Muscle of back (tissue), 11 donors: ENCODE results near the gene LAMA3. TPM values are rescaled to one million over a fixed set of nuclear protein-coding genes. Genes with fewer than 3 reads are reported as not detected.

Experiments used
- DNase-seq, 3 donors: peaks; one replicate each; pipeline versions ENCODE4 v3.0.0 to v3.0.0-alpha.2; 2013
- polyA plus RNA-seq, 10 donors: library from polyadenylated mRNA; unstranded; fragments of 120-200 nt; gene quantifications; one replicate each; pipeline ENCODE4 v1.2.1, GENCODE V29; 2013; ENCODE audit not compliant: insufficient read length in 10 of 10

Gene LAMA3
- polyA plus RNA-seq, 10 donors, result 3.1 to 14.4 (median 4.1) TPM

DNA sequence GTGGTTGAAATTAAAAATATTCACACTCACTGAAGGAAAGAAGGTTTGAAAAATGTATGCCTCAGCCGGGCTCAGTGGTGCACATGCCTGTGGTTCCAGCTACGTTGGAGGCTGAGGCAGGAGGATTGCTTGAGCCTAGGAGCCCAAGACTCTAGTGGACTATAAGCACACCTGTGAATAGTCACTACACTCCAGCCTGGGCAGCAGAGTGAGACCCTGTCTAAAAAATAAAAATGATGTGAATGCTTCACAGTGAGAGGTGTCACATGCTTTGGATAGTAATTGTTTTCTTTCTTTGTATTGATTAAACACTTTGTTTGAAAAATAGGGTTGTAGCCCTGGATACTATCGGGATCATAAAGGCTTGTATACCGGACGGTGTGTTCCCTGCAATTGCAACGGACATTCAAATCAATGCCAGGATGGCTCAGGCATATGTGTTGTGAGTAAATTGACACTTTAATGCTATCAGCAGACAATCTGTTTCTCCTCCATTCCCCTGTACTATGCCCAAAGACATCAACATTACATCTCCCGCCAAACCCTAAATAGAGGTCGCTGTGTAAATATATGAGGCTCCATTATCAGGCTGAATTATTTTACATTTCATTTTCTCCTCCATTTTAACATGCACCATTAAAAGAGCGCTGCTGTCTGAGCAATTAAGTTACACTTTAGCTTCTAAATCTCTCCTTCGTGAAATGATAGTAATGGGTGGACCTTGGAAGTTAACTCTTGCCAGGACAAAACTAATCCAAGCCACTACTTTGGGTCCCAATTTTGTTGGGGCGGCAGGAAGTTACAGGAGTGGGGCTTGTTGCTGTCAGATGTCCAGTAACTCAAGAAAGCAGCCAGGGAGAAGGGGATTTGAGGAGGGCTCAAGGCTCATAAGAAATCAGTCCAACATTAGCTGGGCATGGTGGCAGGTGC, 187.0 kb downstream of the LAMA3 start:
- no peak for DNase-seq

DNA sequence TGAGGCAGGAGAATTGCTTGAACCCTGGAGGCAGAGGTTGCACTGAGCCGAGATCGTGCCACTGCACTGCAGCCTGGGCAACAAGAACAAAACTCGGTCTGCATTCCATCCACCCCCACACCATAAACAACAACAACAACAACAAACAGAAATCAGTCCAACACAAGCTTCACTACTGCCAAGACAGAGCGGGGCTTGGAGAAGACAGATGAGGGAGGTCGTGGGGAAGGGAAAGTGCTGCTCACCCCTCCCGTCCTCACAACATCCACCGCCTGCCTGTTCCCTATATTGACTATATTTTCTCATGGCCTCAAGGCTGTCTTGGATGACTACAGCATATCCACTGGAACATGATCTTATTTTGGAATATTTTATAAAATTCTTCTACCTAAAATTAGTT, 187.7 kb downstream of the LAMA3 start:
- DNase-seq, result no peak

DNA sequence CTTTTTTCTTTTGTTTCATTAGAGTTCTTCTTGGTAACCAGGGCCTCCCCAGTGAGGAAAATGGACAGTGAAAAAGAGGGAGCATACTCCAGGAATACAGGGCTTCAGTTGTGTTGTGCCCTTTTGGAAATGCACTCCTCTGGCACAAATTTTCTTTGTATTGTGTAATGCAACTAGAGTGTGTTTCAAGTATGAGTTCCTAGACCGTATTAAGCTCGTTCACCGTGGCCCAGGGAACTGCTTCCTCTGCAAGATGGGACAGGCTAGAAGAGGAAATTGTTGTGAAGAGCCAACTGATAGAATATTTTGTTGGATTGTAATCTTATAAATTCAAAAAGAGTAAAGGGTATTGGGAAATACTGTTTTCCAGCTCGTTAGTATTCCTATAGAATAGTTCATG, 188.1 kb downstream of the LAMA3 start:
- DNase-seq, result no peak

DNA sequence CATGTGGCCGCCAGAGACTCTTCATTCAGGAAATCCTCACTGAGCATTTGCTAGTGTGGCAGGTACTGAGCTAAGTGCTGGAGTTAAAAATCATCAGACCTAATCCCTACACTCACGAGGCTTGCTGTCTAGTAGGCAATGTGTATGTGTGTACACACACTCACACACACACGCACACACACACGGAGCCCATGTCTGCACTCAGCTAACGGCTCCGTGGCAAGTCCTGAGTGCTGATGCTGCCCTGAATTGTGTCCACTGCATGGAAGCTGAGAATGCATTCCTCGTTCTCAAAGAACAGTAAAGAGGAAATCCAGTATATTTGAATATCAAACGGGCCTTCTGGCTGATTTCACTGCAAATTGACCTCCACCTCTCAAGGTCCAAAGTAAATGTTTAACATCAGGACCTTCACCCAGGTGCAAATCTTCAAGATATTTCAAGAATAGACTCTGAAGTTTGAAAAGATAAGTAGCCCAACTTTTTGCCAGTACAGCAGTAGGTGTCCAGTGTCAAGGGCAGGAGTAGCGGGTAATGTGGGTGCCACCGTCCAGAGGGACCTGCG, 189.2 kb downstream of the LAMA3 start:
- no peak for DNase-seq

DNA sequence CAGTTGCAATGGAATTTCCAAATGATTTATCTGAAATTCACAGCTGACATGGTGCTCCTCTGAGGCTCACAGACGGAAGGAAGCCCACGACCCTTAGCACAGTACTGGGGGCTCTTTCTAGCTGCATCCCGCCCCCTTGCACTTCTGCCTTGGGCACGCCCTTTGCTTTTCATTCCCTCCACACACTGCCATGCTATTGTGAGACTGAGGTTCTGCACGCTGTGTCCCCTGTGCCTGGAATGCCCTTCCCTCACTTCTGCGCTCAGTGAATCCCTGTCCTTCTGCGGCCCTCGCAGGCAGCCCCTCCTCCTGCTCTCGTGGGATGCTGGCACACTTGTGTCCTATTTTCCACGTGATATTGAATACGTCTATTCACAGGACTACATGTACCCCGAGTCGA, 189.9 kb downstream of the LAMA3 start:
- no peak for DNase-seq

DNA sequence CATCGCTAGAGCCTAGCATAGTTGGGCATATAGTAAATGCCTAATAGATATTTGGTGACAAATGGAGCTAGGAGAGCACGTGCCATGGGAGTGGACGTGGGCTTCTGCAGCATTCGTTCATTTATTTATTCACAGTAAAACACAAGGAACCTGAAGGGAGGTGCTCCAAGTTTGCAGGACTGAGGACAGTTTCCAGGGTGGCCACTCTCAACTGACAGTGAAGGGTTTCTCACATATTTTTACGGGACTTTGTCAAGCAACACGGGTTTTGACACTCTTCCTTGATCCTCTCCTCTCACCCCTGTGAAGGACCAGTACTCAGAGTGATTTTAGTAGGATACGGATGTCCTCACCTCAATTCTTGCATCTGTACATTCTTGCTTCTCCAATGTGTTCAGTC, 190.3 kb downstream of the LAMA3 start:
- DNase-seq, result no peak

DNA sequence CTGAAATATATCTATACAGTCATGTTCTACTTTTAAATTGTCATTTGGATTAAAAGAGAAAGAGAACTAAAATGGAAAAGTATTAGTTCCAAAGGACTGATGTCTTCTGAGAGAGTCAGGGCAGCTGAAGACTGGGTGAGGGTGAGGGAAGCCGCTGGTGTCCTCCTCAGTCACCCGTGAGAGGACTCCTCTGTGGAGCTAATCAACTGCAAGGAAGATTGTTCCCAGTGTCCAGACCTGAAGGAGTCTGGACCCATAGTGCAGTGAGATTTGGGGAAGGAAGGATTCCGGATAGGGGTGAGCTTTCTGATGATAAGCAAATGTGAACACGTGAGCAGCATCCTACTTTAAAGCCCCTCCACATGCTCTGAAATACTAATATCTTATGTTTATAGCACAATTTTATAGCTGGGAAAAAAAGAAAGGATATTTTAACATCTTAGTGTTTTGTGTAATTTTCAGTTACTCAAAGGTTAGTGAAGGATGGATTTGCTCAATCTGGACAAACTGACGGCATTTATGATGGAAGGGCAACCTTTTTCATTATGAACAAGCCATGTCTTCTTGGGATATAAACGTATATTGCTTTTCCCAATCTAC, 190.8 kb downstream of the LAMA3 start:
- DNase-seq, result no peak

DNA sequence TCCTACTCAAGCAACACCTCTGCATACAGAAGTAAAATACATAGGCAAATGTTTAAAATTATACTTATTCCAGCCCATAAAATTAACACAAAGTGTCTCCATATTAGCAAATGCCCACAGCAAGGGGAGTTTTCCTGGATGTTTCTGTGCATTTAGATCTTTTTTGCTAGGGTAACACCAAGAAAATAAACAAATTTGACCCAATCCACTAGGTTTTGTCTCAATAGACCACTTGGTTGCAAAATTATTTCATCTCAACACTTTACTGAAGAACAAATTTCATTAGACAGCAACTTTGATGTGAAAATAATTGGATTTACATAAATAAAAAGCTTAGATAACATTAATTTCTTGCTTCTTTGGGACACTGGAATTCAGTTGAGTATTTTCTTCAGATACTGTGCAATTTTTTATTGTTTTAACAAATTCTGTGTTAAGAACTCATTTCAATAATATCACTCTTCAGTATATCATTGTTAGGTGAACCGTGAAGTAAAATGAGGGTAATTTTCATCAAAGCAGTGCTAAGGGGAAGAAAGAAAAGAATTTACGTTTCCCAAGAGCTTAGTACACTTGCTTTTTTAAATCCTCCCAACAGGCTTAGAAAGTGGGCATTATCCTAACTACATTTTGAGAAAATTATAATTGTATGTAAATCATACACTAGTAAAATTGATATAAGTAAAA, 191.8 kb downstream of the LAMA3 start:
- no peak for DNase-seq

DNA sequence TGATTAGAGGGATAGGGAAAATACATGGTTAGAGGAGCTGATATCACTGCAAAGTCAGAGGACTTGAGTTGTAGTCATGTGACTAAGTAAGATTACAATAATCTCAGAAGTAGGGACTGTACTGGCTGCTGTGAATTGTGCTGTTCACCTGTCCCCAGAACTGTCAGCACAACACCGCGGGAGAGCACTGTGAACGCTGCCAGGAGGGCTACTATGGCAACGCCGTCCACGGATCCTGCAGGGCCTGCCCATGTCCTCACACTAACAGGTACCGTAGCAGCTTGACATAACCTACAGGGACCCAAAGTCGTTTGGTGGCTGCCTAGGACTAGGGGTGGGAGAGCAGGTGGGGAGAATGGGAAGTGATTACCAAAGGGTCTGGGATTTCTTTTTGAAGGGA, 192.5 kb downstream of the LAMA3 start:
- no peak for DNase-seq

DNA sequence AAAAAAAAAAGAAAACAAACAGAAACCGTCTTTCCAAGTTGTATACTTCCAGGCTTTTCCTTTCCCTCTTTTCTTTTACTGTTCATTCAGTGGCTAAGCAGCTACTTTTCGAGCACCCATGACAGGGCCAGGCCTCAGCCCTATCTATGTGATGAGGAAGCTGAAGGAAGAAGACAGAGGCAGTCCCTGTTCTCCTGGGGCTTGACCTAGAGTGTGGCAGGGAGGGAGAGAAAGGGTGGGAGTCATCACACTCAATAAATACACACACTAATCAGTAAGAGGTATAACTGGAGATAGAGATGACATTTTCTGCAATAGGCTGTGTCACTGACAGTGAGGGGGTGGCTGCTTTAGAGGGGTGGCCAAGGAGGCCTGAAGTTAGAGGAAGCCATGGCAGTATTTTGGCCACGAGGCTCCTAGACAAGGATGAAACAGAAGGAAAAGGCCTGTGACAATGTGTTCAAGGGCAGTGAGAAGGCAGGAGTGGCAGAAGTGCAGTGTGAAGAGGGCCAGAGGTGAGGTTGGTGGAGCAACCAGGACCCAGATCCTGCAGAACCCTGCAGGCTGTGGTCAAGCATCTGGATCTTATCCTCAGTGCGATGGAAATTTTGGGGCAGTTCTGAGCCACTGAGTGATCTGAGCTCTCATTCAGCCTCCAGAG, 193.5 kb downstream of the LAMA3 start:
- no peak for DNase-seq

DNA sequence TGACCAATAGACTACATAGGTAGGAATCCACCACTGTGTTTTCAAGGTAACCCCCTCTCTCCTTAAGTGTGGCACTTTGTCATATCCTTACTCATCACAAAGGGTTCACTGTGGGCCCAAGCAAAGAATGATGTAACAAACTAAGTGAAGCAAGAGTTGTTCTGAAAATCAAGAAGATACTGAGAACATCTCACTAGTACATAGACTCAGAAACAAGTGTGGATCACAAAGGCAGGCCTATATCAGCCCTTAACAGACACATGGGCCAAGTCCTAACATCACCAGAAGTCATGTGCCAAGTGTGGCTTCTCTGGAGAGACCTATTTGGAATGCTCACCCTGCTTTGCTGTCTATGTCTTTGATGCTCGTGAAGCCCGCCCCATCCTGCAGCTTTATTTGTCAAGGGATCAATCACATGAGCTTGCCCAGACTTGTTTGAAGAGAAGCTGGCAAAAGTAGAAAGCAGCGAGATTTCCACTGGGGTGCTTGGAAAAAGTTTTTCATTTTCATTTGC, 194.1 kb downstream of the LAMA3 start:
- peak in 2 of 3 donors; percentile 40 to 58 for DNase-seq

DNA sequence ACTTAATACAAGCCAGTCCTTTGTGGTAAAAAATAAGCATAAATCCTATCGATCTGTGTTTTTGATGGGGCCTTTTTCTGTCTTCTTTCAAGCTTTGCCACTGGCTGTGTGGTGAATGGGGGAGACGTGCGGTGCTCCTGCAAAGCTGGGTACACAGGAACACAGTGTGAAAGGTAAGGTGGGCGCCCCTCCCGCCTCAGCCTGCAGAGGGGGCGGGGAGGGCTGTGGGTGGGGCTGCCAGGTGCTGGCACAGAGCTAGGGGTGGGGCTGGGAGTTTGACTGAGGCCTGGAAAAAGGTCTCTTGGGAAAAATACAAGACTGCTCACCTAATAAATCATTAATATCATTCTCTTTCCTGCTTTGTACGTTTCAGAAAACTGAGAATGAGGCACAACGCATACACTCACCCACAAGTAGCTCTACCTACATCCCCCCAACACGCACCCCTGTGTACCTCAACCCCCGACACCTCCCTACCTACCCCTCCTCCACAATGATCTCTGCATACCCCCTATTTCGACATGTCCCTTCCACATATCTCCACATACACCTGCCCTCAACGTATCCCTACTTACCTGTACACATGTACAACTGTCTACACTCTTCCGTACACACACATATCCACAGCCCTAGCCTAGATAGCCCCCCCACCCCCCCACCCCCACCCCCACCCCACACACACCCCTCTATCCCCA, 195.6 kb downstream of the LAMA3 start:
- DNase-seq, result no peak

DNA sequence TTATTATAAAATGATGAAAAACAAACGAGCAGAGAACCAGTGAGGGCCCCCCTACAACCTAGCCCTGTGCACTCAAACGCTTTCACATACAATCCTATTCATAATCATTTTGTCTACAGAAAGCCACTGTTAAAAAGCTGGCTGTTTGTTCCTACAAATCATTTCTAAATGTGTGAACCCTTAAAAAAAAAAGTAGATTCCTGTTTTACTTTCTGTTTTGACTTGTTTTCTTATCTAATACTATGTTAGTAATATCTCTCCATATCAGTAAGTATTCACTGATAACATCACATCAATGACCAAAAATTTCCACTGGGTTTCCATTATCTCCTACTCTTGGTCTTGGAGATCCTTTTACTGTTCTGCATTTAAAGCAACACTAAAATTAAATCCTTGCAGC, 196.5 kb downstream of the LAMA3 start:
- DNase-seq, result no peak

DNA sequence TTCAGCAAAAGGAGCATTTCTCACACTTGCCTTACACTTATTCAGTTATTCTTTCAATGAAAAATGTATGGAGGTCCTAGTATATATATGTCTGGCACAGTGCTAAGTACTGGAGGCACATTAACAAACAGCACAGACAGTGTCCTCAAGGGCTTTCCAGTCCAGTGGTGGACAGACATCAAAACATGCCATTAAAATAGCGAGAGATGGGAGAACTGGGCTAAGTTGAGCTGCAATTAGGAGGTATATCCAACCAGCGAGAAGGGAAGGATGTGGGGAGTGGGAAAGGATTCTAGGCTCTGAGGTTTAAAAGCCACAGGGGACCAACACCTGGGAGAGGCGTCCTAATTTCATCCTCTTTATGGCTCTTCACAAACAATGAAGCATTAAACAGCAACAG, 197.8 kb downstream of the LAMA3 start:
- no peak for DNase-seq

DNA sequence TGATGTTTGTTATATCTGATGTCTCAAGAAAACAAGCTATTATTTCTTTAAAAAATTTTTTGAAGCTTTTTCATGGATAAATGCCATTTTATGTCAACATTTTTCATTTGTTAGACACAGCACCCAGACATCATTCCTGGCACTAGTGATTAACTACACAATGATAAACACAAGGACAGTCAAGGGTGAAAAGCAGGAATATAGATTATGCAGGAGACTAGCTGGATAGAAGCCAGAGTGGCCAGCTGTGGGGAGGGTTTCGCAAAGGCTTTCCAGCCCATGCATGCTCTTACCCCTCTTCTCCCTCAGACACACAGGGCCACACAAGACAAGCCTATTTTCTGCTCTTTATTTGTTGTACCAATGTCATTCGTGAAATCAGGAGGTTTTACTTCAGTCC, 198.2 kb downstream of the LAMA3 start:
- DNase-seq, result no peak

DNA sequence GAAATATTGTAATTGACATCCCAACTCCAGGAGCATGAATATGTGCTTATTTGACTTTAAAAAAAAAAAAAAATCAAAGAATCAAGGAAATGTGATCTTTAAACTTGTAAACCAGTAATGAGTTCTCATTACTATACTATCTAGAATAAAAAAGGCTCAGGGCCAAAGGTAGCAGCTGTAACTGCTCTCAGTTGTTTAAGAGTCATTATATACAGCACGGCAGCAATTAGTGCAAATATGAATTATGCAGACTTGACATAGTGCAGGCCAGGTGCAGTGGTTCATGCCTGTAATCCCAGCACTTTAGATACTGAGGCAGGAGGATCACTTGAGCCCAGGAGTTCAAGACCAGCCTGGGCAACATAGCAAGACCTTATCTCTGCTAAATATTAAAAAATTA, 199.6 kb downstream of the LAMA3 start:
- no peak for DNase-seq

DNA sequence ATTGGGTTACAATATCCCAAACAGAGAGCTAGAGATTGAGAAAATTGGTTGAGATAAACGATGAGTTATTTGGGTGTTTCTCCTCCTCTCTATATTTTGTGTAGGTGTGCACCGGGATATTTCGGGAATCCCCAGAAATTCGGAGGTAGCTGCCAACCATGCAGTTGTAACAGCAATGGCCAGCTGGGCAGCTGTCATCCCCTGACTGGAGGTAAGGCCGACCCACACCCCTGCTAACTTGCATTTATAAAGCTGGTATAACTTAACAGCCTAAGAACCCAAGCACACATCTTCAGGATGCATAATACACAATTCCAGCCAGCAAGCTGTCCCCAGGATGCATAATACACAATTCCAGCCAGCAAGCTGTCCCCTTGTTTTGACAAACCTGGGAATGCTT, 200.7 kb downstream of the LAMA3 start:
- DNase-seq, result no peak

DNA sequence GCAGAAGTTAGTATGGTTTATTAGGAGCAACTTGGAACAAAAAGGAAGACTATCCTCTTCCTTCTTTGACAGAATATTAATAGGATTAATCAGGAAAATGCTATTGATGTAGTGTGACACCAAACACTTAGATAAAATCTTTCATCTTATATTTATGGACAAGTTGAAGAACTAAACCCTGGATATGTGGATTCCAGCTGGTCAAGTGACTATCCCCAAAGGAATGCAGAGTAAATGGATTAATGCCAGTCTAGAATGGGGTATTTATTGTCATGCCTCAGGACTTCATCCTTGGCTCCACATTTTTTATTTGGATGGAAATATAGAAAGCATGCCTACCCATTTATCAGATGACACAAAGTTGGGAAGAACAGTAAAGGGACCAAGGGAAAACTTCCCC, 201.3 kb downstream of the LAMA3 start:
- no peak for DNase-seq

DNA sequence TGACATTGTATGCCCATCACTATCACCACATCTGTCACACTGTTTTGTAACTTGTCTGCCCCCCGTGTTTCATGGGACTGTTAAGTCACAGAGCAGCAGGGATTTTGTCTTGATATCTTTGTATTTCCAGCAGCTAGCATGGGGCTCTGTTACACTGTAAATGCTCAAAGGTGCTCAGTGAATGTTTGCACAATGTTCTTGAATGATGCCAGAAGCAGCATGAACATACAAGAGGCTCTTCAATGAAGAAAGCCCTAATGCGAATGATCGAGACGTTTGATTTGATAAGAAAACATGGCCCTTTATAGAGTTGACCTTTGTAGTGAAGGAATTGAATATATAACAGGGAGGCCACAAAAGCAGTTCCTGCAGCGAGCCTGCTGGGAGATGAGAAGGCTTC, 204.4 kb downstream of the LAMA3 start:
- DNase-seq, result no peak

DNA sequence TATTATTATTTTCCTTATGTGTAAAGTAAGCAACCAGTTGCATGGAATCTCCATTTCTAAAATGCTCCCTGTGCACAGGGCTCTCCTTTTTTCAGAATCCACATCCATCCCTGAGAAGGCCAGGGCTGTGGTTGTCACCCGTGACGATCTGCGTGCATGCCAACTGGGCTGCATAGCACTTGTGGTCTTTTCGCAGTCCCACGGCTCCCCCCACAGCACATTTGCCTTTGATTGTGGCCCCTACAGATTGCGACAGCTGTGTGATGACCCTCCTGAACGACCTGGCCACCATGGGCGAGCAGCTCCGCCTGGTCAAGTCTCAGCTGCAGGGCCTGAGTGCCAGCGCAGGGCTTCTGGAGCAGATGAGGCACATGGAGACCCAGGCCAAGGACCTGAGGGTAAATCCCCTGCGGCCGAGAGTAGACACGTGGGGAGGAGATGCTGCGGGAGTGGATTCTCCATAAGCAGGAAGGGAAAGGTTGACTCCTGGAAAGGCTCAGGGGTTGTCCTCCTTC, 205.5 kb downstream of the LAMA3 start:
- DNase-seq, result no peak

DNA sequence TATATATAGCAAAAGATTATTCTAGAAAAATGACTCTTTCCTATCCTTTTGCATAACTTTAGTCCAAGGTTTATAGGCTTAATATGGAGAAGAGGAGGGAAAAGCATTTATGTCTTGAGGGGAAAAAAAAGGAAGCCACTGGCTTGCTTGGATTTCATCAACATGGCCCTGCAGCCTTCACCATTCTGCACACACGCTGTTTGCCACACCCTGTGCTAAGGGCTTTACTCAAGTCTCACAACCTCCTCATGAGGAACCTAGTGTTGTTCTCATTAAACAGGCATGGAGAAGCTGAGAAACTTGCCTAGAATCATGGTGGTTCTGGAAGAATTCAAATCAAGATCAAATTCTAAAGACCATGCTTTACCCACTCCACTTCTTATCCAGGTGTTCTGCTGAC, 208.0 kb downstream of the LAMA3 start:
- DNase-seq, result no peak
